NCI-H2029 treated with DMSO at 0.1 percent for 48 hours (cell line): ENCODE results near the gene MED20.
A peak's percentile ranks its signal among the peaks of the same experiment; 100 is the strongest.
"Not testable (repeated sequence)": the region's sequence is repeated elsewhere in the genome, so short reads cannot be mapped to it uniquely, and the experiment has no call there.

Experiments used
- DNase-seq: peaks from one replicate; lab custom pipeline; 2025; lab: John Stamatoyannopoulos, UW

The MED20 gene

DNA sequence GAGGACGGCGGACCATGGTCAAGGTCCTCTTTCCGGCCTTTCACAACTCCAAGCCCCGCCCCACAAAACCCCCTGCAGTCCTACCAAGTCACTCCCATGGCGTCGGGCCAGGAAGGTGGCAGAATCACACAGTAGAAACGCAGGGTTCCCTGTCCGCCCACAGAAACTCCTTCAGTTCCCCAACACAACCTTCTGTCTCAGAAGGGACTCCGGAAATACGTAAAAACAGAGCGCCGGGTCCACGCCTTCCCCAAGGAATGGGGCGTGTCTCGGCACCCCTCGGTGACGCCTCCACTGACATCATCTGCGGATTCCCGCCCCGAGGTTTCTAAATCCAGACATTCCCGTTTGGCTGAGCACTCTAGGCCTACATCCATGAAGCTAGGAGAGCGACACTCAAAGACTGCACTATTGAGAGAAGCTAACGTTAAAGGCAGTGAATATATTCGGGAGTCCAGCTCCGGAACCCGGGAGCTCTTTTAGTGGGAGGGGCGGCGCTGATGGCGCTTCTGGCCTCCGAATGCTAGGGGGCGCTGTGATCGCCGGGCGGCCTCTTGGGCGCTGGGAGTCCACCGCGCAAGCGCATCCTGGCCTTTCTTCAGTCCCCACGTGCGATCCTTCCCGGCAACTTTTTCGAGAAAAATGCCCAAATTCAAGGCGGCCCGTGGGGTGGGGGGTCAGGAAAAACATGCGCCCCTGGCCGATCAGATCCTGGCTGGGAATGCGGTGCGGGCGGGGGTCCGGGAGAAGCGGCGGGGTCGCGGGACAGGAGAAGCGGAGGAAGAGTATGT lies at the start of gene MED20, which contains the start of gene BYSL:
MED20 (minus strand) TSS at position 219 of the 791 bp plus-strand sequence; CDS start at position 98, 121 bp downstream.
BYSL (plus strand) TSS at position 579 of the 791 bp plus-strand sequence; CDS start at position 643, 64 bp downstream.
- DNase-seq, result peak; percentile 98

- no peak for DNase-seq
Observed at GRCh38 chr6:41970436-41970846, 49.5 kb upstream of the MED20 start.

- DNase-seq, result no peak
Observed at GRCh38 chr6:41967312-41968287, 46.7 kb upstream of the MED20 start.

DNA sequence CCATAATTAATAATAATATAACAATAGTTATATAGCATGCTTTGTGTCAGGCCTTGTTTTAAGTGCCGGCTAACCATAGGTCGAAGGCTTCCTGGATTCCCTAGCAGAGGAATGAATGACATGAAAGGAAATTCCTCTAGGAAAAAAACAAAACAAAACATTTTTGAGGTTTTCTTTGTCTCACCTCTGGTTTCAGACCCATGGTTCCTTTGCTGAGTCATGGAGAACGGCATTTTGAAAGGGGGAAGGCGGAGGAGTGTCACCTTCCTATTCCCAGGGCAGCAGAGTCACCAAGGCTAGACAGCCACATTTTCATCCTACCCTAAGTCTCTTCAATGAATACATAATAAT lies 46.0 kb upstream of the MED20 start:
- no peak for DNase-seq

GRCh38 chr6:41966214-41966920 lies 45.4 kb upstream of the MED20 start:
- DNase-seq, result no peak

GRCh38 chr6:41965429-41966213 lies 44.7 kb upstream of the MED20 start:
- DNase-seq, result no peak

DNA sequence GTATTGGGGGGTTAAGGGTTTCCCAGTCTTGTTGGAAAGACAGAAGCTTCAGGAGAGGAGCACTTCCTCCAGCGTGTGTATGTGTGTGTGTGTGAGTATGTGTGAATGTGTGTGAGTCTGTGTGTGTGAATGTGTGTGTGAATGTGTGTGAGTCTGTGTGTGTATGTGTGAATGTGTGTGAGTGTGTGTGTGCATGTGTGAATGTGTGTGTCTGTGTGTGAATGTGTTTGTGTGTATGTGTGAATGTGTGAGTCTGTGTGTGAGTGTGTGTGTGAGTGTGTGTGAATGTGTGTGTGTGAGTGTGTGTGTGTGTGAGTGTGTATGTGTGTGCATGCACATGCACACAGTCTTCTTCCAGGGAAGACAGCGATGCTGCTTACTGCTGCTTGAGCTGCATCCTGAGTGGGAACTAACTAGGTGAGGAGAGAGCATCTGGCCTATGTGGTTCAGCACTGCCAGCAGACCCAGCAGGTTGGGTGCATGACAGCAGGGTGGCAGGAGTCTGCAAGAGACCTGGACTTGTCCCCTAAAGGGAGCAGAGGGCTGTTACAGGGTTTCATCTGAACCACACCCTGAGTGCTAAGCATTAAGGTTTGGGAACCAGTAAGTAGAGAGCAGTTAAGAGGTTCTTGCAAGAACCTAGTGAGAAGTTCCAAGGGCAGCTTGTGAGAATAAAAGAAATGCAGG lies 43.4 kb upstream of the MED20 start:
- no peak for DNase-seq

GRCh38 chr6:41963371-41963770 lies 42.4 kb upstream of the MED20 start:
- no peak for DNase-seq

- DNase-seq, result no peak
Observed at GRCh38 chr6:41960028-41960427, 39.1 kb upstream of the MED20 start.

DNA sequence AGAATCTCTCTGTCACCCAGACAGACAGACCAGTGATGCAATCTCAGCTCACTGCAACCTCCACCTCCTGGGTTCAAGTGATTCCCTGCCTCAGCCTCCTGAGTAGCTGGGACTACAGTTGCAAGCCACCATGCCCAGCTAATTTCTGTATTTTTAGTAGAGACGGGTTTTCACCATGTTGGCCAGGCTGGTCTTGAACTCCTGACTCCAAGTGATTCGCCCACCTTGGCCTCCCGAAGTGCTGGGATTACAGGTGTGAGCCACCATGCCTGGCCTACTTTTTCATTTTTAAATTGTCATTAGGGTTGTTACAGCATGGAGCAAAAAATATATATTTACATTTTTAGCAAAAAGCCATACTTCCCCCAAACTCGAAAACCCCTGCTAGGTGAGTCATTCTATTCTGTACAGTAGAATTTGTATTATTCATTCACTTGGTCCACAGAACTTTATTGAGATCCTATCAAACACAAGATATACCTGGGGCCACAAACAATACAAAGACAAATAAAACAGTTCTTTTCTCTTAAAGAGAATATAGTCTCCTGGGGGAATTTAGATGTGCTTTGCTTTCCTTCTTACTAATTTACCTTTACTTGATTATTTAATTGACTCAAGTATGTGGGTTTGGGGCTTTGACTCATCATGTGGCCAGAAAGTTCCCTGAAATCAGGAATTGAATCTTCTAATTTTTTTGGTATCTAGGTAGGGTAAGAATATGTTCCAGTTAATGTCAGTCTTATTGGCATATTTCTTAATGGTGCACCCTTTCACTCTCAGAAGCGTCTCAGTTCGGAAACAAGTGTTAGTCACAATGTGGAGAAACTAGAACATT lies 37.3 kb upstream of the MED20 start:
- no peak for DNase-seq

DNA sequence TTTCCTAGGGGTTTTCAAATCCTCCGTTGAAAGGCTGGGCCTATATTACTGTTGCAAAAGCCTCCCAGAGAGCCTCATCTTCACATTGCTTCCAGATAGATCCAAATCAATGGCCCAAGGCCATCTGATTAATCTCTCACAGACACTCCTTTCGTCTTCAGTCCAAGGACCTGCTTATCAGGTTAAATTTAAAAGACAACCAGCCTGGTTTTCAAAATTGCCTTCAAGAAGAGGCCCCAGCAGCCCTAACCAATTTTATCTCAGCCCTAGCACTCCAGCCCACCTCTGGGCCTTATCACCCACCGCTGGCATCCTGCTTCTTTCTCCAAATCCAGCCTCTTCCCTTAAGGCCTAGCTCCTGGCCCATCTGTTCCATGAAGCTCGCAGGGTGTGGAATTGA lies 36.2 kb upstream of the MED20 start:
- DNase-seq, result no peak

- DNase-seq, result no peak
Observed at GRCh38 chr6:41955412-41955811, 34.5 kb upstream of the MED20 start.

- DNase-seq, result no peak
Observed at GRCh38 chr6:41954668-41955067, 33.7 kb upstream of the MED20 start.

DNA sequence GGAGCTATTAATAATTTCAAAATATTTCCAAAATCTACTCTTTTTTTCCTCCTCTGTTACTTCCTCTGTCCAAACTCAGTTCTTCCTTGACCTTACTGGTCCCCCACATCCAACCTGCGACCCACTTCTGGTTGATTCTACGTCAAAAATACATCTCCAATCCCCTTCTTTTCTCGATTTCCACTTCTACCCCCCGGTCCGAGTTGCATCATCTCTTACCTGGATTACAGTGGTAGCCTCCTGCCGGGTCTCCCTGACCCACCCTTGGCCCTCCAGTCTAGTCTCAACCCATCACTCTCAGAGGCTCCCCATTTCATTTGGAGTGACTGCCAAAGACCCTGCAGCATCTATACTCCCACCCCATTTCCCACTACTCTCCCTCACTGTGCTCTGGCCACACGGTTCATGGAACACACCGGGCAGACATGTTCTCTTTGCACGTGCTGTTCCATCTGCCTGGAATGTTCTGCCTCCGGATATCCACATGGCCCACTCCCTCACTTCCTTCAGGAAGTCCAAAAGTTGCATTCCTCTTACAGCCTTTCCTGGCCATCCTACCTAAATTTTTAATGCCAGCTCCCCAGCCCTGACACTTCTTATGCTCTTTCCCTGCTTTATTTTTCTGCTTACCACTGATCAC lies 26.8 kb upstream of the MED20 start:
- DNase-seq, result no peak

DNA sequence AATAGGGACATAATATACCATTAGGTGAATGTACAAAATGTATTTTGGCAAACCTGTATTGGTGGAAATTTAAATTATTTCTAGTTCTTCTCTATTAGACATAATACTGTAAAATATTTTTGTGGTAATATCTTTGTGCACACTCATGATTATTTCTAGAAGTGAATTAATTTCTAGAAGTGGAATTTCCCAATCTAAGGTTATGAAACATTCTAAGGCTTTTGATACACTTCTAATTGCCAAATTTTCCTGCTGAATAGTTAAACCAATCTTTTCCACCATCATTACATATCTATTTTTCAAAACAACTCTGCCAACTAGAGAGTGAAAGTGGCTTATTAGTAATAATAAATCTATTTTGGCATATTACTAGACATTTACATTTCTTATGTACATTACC lies 22.5 kb upstream of the MED20 start:
- no peak for DNase-seq

- DNase-seq, result not testable (repeated sequence)
Observed at GRCh38 chr6:41942882-41943281, 21.9 kb upstream of the MED20 start.

GRCh38 chr6:41942067-41942851 lies 21.3 kb upstream of the MED20 start:
- no peak for DNase-seq

DNA sequence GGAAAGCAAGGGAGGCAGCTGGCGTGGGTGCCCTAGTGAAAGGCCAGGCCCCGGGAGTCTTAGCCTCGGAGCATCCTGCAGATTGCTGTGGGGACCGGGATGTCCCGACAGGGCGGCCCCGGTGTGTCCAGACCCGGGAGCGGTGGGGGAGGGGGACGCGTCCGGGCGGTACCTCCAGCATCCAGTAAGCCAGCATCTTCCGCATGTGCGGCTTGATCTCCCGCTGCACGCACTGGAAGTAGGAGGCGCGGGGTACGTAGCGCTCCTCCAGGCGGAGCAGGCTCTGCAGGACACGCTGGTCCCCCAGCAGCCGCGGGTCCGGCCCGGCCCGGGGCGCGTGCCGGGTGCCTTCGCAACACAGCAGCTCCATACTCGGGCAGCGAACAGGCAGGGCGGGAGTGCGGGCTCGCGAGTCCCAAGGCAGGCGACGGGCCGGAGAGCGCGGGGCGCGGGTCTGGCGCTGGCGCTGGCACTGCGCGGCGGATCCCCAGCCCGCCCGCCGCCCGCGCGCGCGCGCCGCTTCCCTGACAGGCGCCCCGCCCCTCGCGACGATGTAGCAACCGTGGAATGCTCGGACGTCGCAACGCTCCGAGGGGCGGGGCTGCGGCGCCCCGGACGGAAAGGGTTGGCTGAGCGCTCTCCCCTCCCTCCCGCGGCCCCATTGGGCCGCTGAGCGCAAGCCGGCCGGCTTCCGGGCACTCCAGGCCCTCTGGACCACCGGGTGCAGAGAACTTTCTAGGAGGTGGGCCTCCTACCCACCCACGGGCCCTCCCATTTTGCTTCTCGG lies 20.5 kb upstream of the MED20 start, which contains the start of gene CCND3:
CCND3 (minus strand) TSS at position 529 of the 787 bp plus-strand sequence; CDS start at position 370, 159 bp downstream.
- DNase-seq, result peak; percentile 47
